IMR-90 (cell line): ENCODE data around the gene HS6ST3. TPM values are rescaled to one million over a fixed set of nuclear protein-coding genes. Genes with fewer than 3 reads are reported as not detected.

ENCODE experiments used
- ATAC-seq: fragments of 200-7000 bp; cut with Tn5 transposase; 2 replicates; pipeline ENCODE4 v1.9.1; 2020; ENCODE audit warnings: low read depth, mild to moderate bottlenecking, moderate library complexity
- BruUV-seq: library from RNA; stranded (reverse); fragments of 400-500 nt; replicated peaks from 2 replicates; lab custom pipeline; 2021; lab: Mats Ljungman, UMichigan
- CTCF ChIA-PET: fragments of 300-600 bp; formaldehyde crosslinking; extraction: SDS; loops from one replicate; lab custom pipeline; 2021; ENCODE audit warnings: antibody characterized with exemption; lab: Yijun Ruan, JAX
- POLR2A ChIA-PET: fragments of 300-600 bp; sonication (Branson Sonifier 250); formaldehyde crosslinking; loops from one replicate; lab custom pipeline; 2022; ENCODE audit warnings: antibody characterized with exemption; ENCODE audit not compliant: unreplicated experiment; lab: Charles Lee
- DNase-seq: peaks from one replicate; pipeline ENCODE4 v3.0.0; 2013
- H2AFZ ChIP-seq: replicated peaks from 2 replicates; pipeline ENCODE3; 2013; ENCODE audit warnings: low read length, mild to moderate bottlenecking; ENCODE audit not compliant: poor library complexity
- H2AK5ac ChIP-seq: 2 replicates; pipeline ENCODE4 v1.6.1; 2013; ENCODE audit warnings: low read depth, low read length, inconsistent platforms
- H2AK9ac ChIP-seq: replicated peaks from 2 replicates; pipeline ENCODE3; 2013; ENCODE audit warnings: mild to moderate bottlenecking, low read depth, low read length, moderate library complexity; ENCODE audit not compliant: poor library complexity
- H2BK120ac ChIP-seq: 2 replicates; pipeline ENCODE4 v1.6.1; 2013; ENCODE audit warnings: low read depth, low read length, inconsistent platforms
- H2BK15ac ChIP-seq: 3 replicates; pipeline ENCODE4 v1.6.1; 2013; ENCODE audit warnings: low read depth, low read length, inconsistent platforms
- H2BK20ac ChIP-seq: 2 replicates; pipeline ENCODE4 v1.6.1; 2013; ENCODE audit warnings: low read depth, mild to moderate bottlenecking, inconsistent platforms, low read length, moderate library complexity
- H2BK5ac ChIP-seq: 2 replicates; pipeline ENCODE4 v1.6.1; 2013; ENCODE audit warnings: mild to moderate bottlenecking, low read depth, low read length, inconsistent platforms; ENCODE audit not compliant: poor library complexity, severe bottlenecking
- H3K14ac ChIP-seq: replicated peaks from 2 replicates; pipeline ENCODE4 v1.6.1; 2013; ENCODE audit warnings: low read depth, low read length, inconsistent platforms
- H3K18ac ChIP-seq: 2 replicates; pipeline ENCODE4 v1.6.1; 2013; ENCODE audit warnings: low read depth, low read length, control low read depth
- H3K23ac ChIP-seq: 2 replicates; pipeline ENCODE4 v1.6.1; 2013; ENCODE audit warnings: low read depth, low read length, inconsistent platforms
- H3K27ac ChIP-seq: 2 replicates; pipeline ENCODE4 v1.5.1; 2013; ENCODE audit warnings: mild to moderate bottlenecking, control low read depth, low read length; ENCODE audit not compliant: insufficient read depth
- H3K27me3 ChIP-seq: 2 replicates; pipeline ENCODE4 v1.6.1; 2013; ENCODE audit warnings: low read length; ENCODE audit not compliant: control insufficient read depth, insufficient read depth
- H3K36me3 ChIP-seq: 2 replicates; pipeline ENCODE4 v1.6.1; 2013; ENCODE audit warnings: low read length, mixed read lengths; ENCODE audit not compliant: control insufficient read depth, insufficient read depth
- H3K4ac ChIP-seq: 2 replicates; pipeline ENCODE4 v1.6.1; 2013; ENCODE audit warnings: low read depth, low read length, inconsistent platforms
- H3K4me1 ChIP-seq: 2 replicates; pipeline ENCODE4 v1.6.1; 2013; ENCODE audit warnings: low read length, mixed read lengths; ENCODE audit not compliant: control insufficient read depth, insufficient read depth
- H3K4me2 ChIP-seq: 2 replicates; pipeline ENCODE4 v1.6.1; 2013; ENCODE audit warnings: low read depth, mild to moderate bottlenecking, control low read depth, low read length, moderate library complexity
- H3K4me3 ChIP-seq: 2 replicates; pipeline ENCODE4 v1.5.1; 2013; ENCODE audit warnings: low read depth, mild to moderate bottlenecking, control low read depth, low read length, moderate library complexity; ENCODE audit not compliant: insufficient read depth
- H3K56ac ChIP-seq: 2 replicates; pipeline ENCODE4 v1.6.1; 2013; ENCODE audit warnings: low read length, inconsistent platforms; ENCODE audit not compliant: insufficient read depth; ENCODE audit errors: extremely low read depth
- H3K79me1 ChIP-seq, 2 experiments: 2 replicates each; pipeline ENCODE4 v1.6.1; 2013; ENCODE audit warnings: low read length in 2 of 2, inconsistent platforms in 1 of 2, low read depth in 1 of 2
- H3K9ac ChIP-seq: 2 replicates; pipeline ENCODE4 v1.6.1; 2013; ENCODE audit warnings: low read depth, low read length, control low read depth
- H3K9me1 ChIP-seq: 2 replicates; pipeline ENCODE4 v1.6.1; 2013; ENCODE audit warnings: low read length, inconsistent platforms; ENCODE audit not compliant: insufficient read depth
- H3K9me3 ChIP-seq: 2 replicates; pipeline ENCODE4 v1.6.1; 2013; ENCODE audit warnings: low read length; ENCODE audit not compliant: control insufficient read depth, insufficient read depth
- H4K20me1 ChIP-seq: 2 replicates; pipeline ENCODE4 v1.6.1; 2013; ENCODE audit warnings: low read length, inconsistent platforms; ENCODE audit not compliant: insufficient read depth
- H4K5ac ChIP-seq: 2 replicates; pipeline ENCODE4 v1.6.1; 2013; ENCODE audit warnings: mild to moderate bottlenecking, low read depth, low read length, control low read depth
- H4K8ac ChIP-seq, 2 experiments: 2 replicates each; pipeline ENCODE4 v1.6.1; 2013; ENCODE audit warnings: low read depth in 2 of 2, low read length in 2 of 2, control low read depth in 1 of 2, inconsistent platforms in 1 of 2
- H4K91ac ChIP-seq: 2 replicates; pipeline ENCODE4 v1.6.1; 2013; ENCODE audit warnings: low read depth, low read length, inconsistent platforms; ENCODE audit not compliant: insufficient read depth
- CHD1 ChIP-seq: IDR thresholded peaks from 2 replicates; pipeline ENCODE4 v1.6.1; 2012; ENCODE audit warnings: low read depth, low read length, improper control_type of control experiment
- FOS ChIP-seq: fragments of 150-350 bp; IDR thresholded peaks from 2 replicates; pipeline ENCODE4 v1.6.1; 2016; ENCODE audit warnings: low read depth, low read length
- MAFK ChIP-seq: IDR thresholded peaks from 2 replicates; pipeline ENCODE4 v1.6.1; 2012; ENCODE audit warnings: low read depth, low read length, improper control_type of control experiment
- MAZ ChIP-seq: IDR thresholded peaks from 2 replicates; pipeline ENCODE4 v1.6.1; 2012; ENCODE audit warnings: low read depth, mild to moderate bottlenecking, low read length, improper control_type of control experiment, moderate library complexity, borderline replicate concordance
- NFE2L2 ChIP-seq: fragments of 150-350 bp; IDR thresholded peaks from 2 replicates; pipeline ENCODE4 v1.6.1; 2016; ENCODE audit warnings: low read depth, mild to moderate bottlenecking, low read length
- POLR2A ChIP-seq: IDR thresholded peaks from 2 replicates; pipeline ENCODE4 v1.6.1; 2012; ENCODE audit warnings: mild to moderate bottlenecking, low read depth, low read length
- RAD21 ChIP-seq: IDR thresholded peaks from 2 replicates; pipeline ENCODE4 v1.6.1; 2012; ENCODE audit warnings: low read length, improper control_type of control experiment
- SMC3 ChIP-seq: fragments of 150-350 bp; IDR thresholded peaks from 2 replicates; pipeline ENCODE4 v1.6.1; 2016; ENCODE audit warnings: low read depth, mild to moderate bottlenecking, antibody characterized with exemption, low read length, moderate library complexity
- dilution Hi-C: fragments of 300-500 bp; cut with HindIII; formaldehyde crosslinking; loops from one replicate; pipeline ENCODE4 v1.14.3; 2018; ENCODE audit warnings: low sequenced_read_pairs; ENCODE audit not compliant: unreplicated experiment
- in situ Hi-C: fragments of 300-500 bp; cut with MboI; formaldehyde crosslinking; loops from 3 replicates; pipeline ENCODE4 v1.14.3; 2019; ENCODE audit warnings: low sequenced_read_pairs, inconsistent platforms, mixed read lengths
- intact Hi-C: fragments of 100-400 bp; cut with micrococcal nuclease; formaldehyde crosslinking; loops from 2 replicates; pipeline ENCODE4 v1.10.0; 2022
- polyA plus RNA-seq, 3 experiments: library from polyadenylated mRNA; depleted of rRNA; stranded (reverse); fragments of >200 nt; gene quantifications; 2 replicates each; pipeline ENCODE4 v1.2.3, GENCODE V29; 2012; ENCODE audit warnings: low replicate concordance in 1 of 3
- total RNA-seq: library from RNA; depleted of rRNA; stranded (reverse); fragments of >200 nt; gene quantifications from 2 replicates; pipeline ENCODE4 v1.2.3, GENCODE V29; 2012

The HS6ST3 gene
- total and polyA plus RNA-seq, 2 of the 4 experiments (the other 2 are of a cell fraction) = not detected

GRCh38 chr13:96093296-96094006 is 3.5 kb downstream of the HS6ST3 start:
- ChIA-PET CTCF (no interaction called here), POLR2A (no interaction called here)
- no peak for TF ChIP-seq MAZ
- TF ChIP-seq CHD1 = no peak
- no peak for TF ChIP-seq FOS
- TF ChIP-seq MAFK = no peak
- TF ChIP-seq RAD21 = no peak
- no peak for TF ChIP-seq SMC3
- no peak for TF ChIP-seq NFE2L2
- no peak for TF ChIP-seq POLR2A
- Histone ChIP-seq H4K20me1 (no peaks in the 10 kb centered on the region), H3K9ac (no peak overlapping the region), H3K4me2 (no peak overlapping the region), H3K18ac (no peak overlapping the region), H2AK5ac (no peak overlapping the region), H2AFZ (no peak overlapping the region), H4K91ac (no peak overlapping the region), H4K8ac (no peak overlapping the region), H2BK120ac (no peak overlapping the region), H3K79me1 (no peaks in the 10 kb centered on the region), H2BK15ac (no peak overlapping the region), H3K4ac (no peak overlapping the region), H2AK9ac (no peak overlapping the region), H3K56ac (no peak overlapping the region), H3K36me3 (no peaks in the 10 kb centered on the region), H3K27ac (no peak overlapping the region), H3K9me3 (no peaks in the 10 kb centered on the region), H3K14ac (no peak overlapping the region), H3K4me1 (no peaks in the 10 kb centered on the region), H3K9me1 (no peaks in the 10 kb centered on the region), H3K4me3 (no peak overlapping the region), H2BK5ac (no peak overlapping the region), H2BK20ac (no peak overlapping the region), H4K5ac (no peak overlapping the region), H3K23ac (no peak overlapping the region), H3K27me3 (peaks cover 36% of the 10 kb centered on the region)
- dilution Hi-C loops = no loop called here
- no TSS peak for BruUV-seq
- DNase-seq (no peak), ATAC-seq (no peak)
- in situ Hi-C loops = no loop called here
- intact Hi-C loops = no loop called here
